GM19238 (cell line): ENCODE measurements around the gene PC.

Experiments
- DNase-seq: peaks from one replicate; pipeline ENCODE4 v3.0.0; 2011; ENCODE audit warnings: low spot score; ENCODE audit not compliant: insufficient read length

Gene PC

GRCh38 chr11:66857234-66857926 is 100.8 kb downstream of the PC start:
- no peak for DNase-seq

GRCh38 chr11:66856496-66857233 is 101.5 kb downstream of the PC start, which contains the start of gene LRFN4:
Gene LRFN4, plus strand, starts transcription at chr11:66857064. Its CDS starts 681 bp downstream, at chr11:66857745.
- DNase-seq, result peak; percentile 70

GRCh38 chr11:66855574-66856495 is 102.3 kb downstream of the PC start:
- DNase-seq, result peak; percentile 99

- no peak for DNase-seq
Observed at GRCh38 chr11:66854729-66855211, 103.4 kb downstream of the PC start.

GRCh38 chr11:66854231-66854661 is 103.9 kb downstream of the PC start:
- DNase-seq, result no peak

- DNase-seq, result no peak
Observed at GRCh38 chr11:66853242-66854229, 104.6 kb downstream of the PC start.

GRCh38 chr11:66852466-66853241 is 105.5 kb downstream of the PC start:
- no peak for DNase-seq

- DNase-seq, result no peak
Observed at GRCh38 chr11:66851698-66852465, 106.3 kb downstream of the PC start.

- no peak for DNase-seq
Observed at GRCh38 chr11:66851239-66851596, 107.0 kb downstream of the PC start.

- peak; percentile 1 for DNase-seq
Observed at GRCh38 chr11:66850588-66851238, 107.5 kb downstream of the PC start.

- DNase-seq, result peak; percentile 0
Observed at GRCh38 chr11:66850235-66850587, 108.0 kb downstream of the PC start.

- DNase-seq, result peak; percentile 1
Observed at GRCh38 chr11:66849501-66850234, 108.5 kb downstream of the PC start.

- peak; percentile 1 for DNase-seq
Observed at GRCh38 chr11:66848671-66849500, 109.3 kb downstream of the PC start.

GRCh38 chr11:66847461-66848232 is 110.5 kb downstream of the PC start:
- no peak for DNase-seq

- no peak for DNase-seq
Observed at GRCh38 chr11:66846671-66847091, 111.5 kb downstream of the PC start.

- DNase-seq, result no peak
Observed at GRCh38 chr11:66845876-66846212, 112.3 kb downstream of the PC start.
